GM21737 (cell line): ENCODE data around the gene CLEC12A.
"Not testable (repeated sequence)": the region's sequence is repeated elsewhere in the genome, so short reads cannot be mapped to it uniquely, and the experiment has no call there.

Experiments
- ATAC-seq: cut with Tn5 transposase; IDR thresholded peaks from one replicate; pipeline ENCODE4 v1.9.1; 2021; ENCODE audit warnings: mild to moderate bottlenecking, moderate library complexity; ENCODE audit not compliant: unreplicated experiment

Gene CLEC12A

GRCh38 chr12:9961901-9962300, 9.3 kb upstream of the CLEC12A start:
- no peak for ATAC-seq

GRCh38 chr12:9969673-9970072, 1.5 kb upstream of the CLEC12A start:
- ATAC-seq: no peak

- ATAC-seq: no peak
These were observed 2.7 kb downstream of the CLEC12A start for GRCh38 chr12:9973949-9974348.

- ATAC-seq: not testable (repeated sequence)
These were observed 3.5 kb downstream of the CLEC12A start for GRCh38 chr12:9974731-9975130.

GRCh38 chr12:9975614-9976013, 4.4 kb downstream of the CLEC12A start:
- no peak for ATAC-seq

- not testable (repeated sequence) for ATAC-seq
These were observed 5.4 kb downstream of the CLEC12A start for GRCh38 chr12:9976626-9977025.

- no peak for ATAC-seq
These were observed 6.7 kb downstream of the CLEC12A start for GRCh38 chr12:9977916-9978315.

GRCh38 chr12:9980126-9980525, 8.9 kb downstream of the CLEC12A start:
- no peak for ATAC-seq

- ATAC-seq: no peak
These were observed 20.7 kb downstream of the CLEC12A start for GRCh38 chr12:9991876-9992275.

GRCh38 chr12:9992296-9992695, 21.1 kb downstream of the CLEC12A start:
- no peak for ATAC-seq

GRCh38 chr12:9999016-9999415, 27.8 kb downstream of the CLEC12A start, which contains the start of gene CLEC1B:
CLEC1B (minus strand) TSS chr12:9999121; CDS start chr12:9999100, 21 bp downstream.
- no peak for ATAC-seq

GRCh38 chr12:10001171-10001776, 30.1 kb downstream of the CLEC12A start:
- ATAC-seq: no peak

- no peak for ATAC-seq
These were observed 41.6 kb downstream of the CLEC12A start for GRCh38 chr12:10012630-10013330.

- no peak for ATAC-seq
These were observed 44.2 kb downstream of the CLEC12A start for GRCh38 chr12:10015450-10015849.

GRCh38 chr12:10016881-10017280, 45.7 kb downstream of the CLEC12A start:
- ATAC-seq: no peak

- ATAC-seq: no peak
These were observed 47.2 kb downstream of the CLEC12A start for GRCh38 chr12:10018386-10018785.

- ATAC-seq: no peak
These were observed 50.1 kb downstream of the CLEC12A start for GRCh38 chr12:10021342-10021741.

- ATAC-seq: no peak
These were observed 54.0 kb downstream of the CLEC12A start for GRCh38 chr12:10025236-10025635.

- ATAC-seq: not testable (repeated sequence)
These were observed 55.5 kb downstream of the CLEC12A start for GRCh38 chr12:10026666-10027065.

- no peak for ATAC-seq
These were observed 56.1 kb downstream of the CLEC12A start for GRCh38 chr12:10027311-10027710.

- no peak for ATAC-seq
These were observed 56.5 kb downstream of the CLEC12A start for GRCh38 chr12:10027721-10028120.

GRCh38 chr12:10030446-10030845, 59.2 kb downstream of the CLEC12A start, which contains the start of gene CLEC9A:
CLEC9A (plus strand) TSS chr12:10030682; CDS start chr12:10052688, 22,006 bp downstream.
- ATAC-seq: no peak
